IMR-90 (cell line): Measurements from ENCODE around the gene CYTH2. TPM values are rescaled to one million over a fixed set of nuclear protein-coding genes. Genes with fewer than 3 reads are reported as not detected.

Source experiments
- ATAC-seq: fragments of 200-7000 bp; cut with Tn5 transposase; 2 replicates; pipeline ENCODE4 v1.9.1; 2020; ENCODE audit warnings: low read depth, mild to moderate bottlenecking, moderate library complexity
- BruUV-seq: library from RNA; stranded (reverse); fragments of 400-500 nt; replicated peaks from 2 replicates; lab custom pipeline; 2021; lab: Mats Ljungman, UMichigan
- CTCF ChIA-PET: fragments of 300-600 bp; formaldehyde crosslinking; extraction: SDS; loops from one replicate; lab custom pipeline; 2021; ENCODE audit warnings: antibody characterized with exemption; lab: Yijun Ruan, JAX
- POLR2A ChIA-PET: fragments of 300-600 bp; sonication (Branson Sonifier 250); formaldehyde crosslinking; loops from one replicate; lab custom pipeline; 2022; ENCODE audit warnings: antibody characterized with exemption; ENCODE audit not compliant: unreplicated experiment; lab: Charles Lee
- DNase-seq: peaks from one replicate; pipeline ENCODE4 v3.0.0; 2013
- H2AFZ ChIP-seq: replicated peaks from 2 replicates; pipeline ENCODE3; 2013; ENCODE audit warnings: low read length, mild to moderate bottlenecking; ENCODE audit not compliant: poor library complexity
- H2AK5ac ChIP-seq: 2 replicates; pipeline ENCODE4 v1.6.1; 2013; ENCODE audit warnings: low read depth, low read length, inconsistent platforms
- H2AK9ac ChIP-seq: replicated peaks from 2 replicates; pipeline ENCODE3; 2013; ENCODE audit warnings: mild to moderate bottlenecking, low read depth, low read length, moderate library complexity; ENCODE audit not compliant: poor library complexity
- H2BK120ac ChIP-seq: 2 replicates; pipeline ENCODE4 v1.6.1; 2013; ENCODE audit warnings: low read depth, low read length, inconsistent platforms
- H2BK15ac ChIP-seq: 3 replicates; pipeline ENCODE4 v1.6.1; 2013; ENCODE audit warnings: low read depth, low read length, inconsistent platforms
- H2BK20ac ChIP-seq: 2 replicates; pipeline ENCODE4 v1.6.1; 2013; ENCODE audit warnings: low read depth, mild to moderate bottlenecking, inconsistent platforms, low read length, moderate library complexity
- H2BK5ac ChIP-seq: 2 replicates; pipeline ENCODE4 v1.6.1; 2013; ENCODE audit warnings: mild to moderate bottlenecking, low read depth, low read length, inconsistent platforms; ENCODE audit not compliant: poor library complexity, severe bottlenecking
- H3K14ac ChIP-seq: replicated peaks from 2 replicates; pipeline ENCODE4 v1.6.1; 2013; ENCODE audit warnings: low read depth, low read length, inconsistent platforms
- H3K18ac ChIP-seq: 2 replicates; pipeline ENCODE4 v1.6.1; 2013; ENCODE audit warnings: low read depth, low read length, control low read depth
- H3K23ac ChIP-seq: 2 replicates; pipeline ENCODE4 v1.6.1; 2013; ENCODE audit warnings: low read depth, low read length, inconsistent platforms
- H3K27ac ChIP-seq: 2 replicates; pipeline ENCODE4 v1.5.1; 2013; ENCODE audit warnings: mild to moderate bottlenecking, control low read depth, low read length; ENCODE audit not compliant: insufficient read depth
- H3K27me3 ChIP-seq: 2 replicates; pipeline ENCODE4 v1.6.1; 2013; ENCODE audit warnings: low read length; ENCODE audit not compliant: control insufficient read depth, insufficient read depth
- H3K36me3 ChIP-seq: 2 replicates; pipeline ENCODE4 v1.6.1; 2013; ENCODE audit warnings: low read length, mixed read lengths; ENCODE audit not compliant: control insufficient read depth, insufficient read depth
- H3K4ac ChIP-seq: 2 replicates; pipeline ENCODE4 v1.6.1; 2013; ENCODE audit warnings: low read depth, low read length, inconsistent platforms
- H3K4me1 ChIP-seq: 2 replicates; pipeline ENCODE4 v1.6.1; 2013; ENCODE audit warnings: low read length, mixed read lengths; ENCODE audit not compliant: control insufficient read depth, insufficient read depth
- H3K4me2 ChIP-seq: 2 replicates; pipeline ENCODE4 v1.6.1; 2013; ENCODE audit warnings: low read depth, mild to moderate bottlenecking, control low read depth, low read length, moderate library complexity
- H3K4me3 ChIP-seq: 2 replicates; pipeline ENCODE4 v1.5.1; 2013; ENCODE audit warnings: low read depth, mild to moderate bottlenecking, control low read depth, low read length, moderate library complexity; ENCODE audit not compliant: insufficient read depth
- H3K56ac ChIP-seq: 2 replicates; pipeline ENCODE4 v1.6.1; 2013; ENCODE audit warnings: low read length, inconsistent platforms; ENCODE audit not compliant: insufficient read depth; ENCODE audit errors: extremely low read depth
- H3K79me1 ChIP-seq, 2 experiments: 2 replicates each; pipeline ENCODE4 v1.6.1; 2013; ENCODE audit warnings: low read length in 2 of 2, inconsistent platforms in 1 of 2, low read depth in 1 of 2
- H3K9ac ChIP-seq: 2 replicates; pipeline ENCODE4 v1.6.1; 2013; ENCODE audit warnings: low read depth, low read length, control low read depth
- H3K9me1 ChIP-seq: 2 replicates; pipeline ENCODE4 v1.6.1; 2013; ENCODE audit warnings: low read length, inconsistent platforms; ENCODE audit not compliant: insufficient read depth
- H3K9me3 ChIP-seq: 2 replicates; pipeline ENCODE4 v1.6.1; 2013; ENCODE audit warnings: low read length; ENCODE audit not compliant: control insufficient read depth, insufficient read depth
- H4K20me1 ChIP-seq: 2 replicates; pipeline ENCODE4 v1.6.1; 2013; ENCODE audit warnings: low read length, inconsistent platforms; ENCODE audit not compliant: insufficient read depth
- H4K5ac ChIP-seq: 2 replicates; pipeline ENCODE4 v1.6.1; 2013; ENCODE audit warnings: mild to moderate bottlenecking, low read depth, low read length, control low read depth
- H4K8ac ChIP-seq, 2 experiments: 2 replicates each; pipeline ENCODE4 v1.6.1; 2013; ENCODE audit warnings: low read depth in 2 of 2, low read length in 2 of 2, control low read depth in 1 of 2, inconsistent platforms in 1 of 2
- H4K91ac ChIP-seq: 2 replicates; pipeline ENCODE4 v1.6.1; 2013; ENCODE audit warnings: low read depth, low read length, inconsistent platforms; ENCODE audit not compliant: insufficient read depth
- BHLHE40 ChIP-seq: fragments of 150-350 bp; IDR thresholded peaks from 2 replicates; pipeline ENCODE4 v1.6.1; 2016; ENCODE audit warnings: mild to moderate bottlenecking, low read depth, low read length
- CEBPB ChIP-seq: IDR thresholded peaks from 2 replicates; pipeline ENCODE4 v1.6.1; 2012; ENCODE audit warnings: low read depth, low read length, improper control_type of control experiment
- CHD1 ChIP-seq: IDR thresholded peaks from 2 replicates; pipeline ENCODE4 v1.6.1; 2012; ENCODE audit warnings: low read depth, low read length, improper control_type of control experiment
- ELK1 ChIP-seq: fragments of 150-350 bp; IDR thresholded peaks from 2 replicates; pipeline ENCODE4 v1.6.1; 2016; ENCODE audit warnings: low read depth, mild to moderate bottlenecking, low read length, moderate library complexity, borderline replicate concordance
- FOS ChIP-seq: fragments of 150-350 bp; IDR thresholded peaks from 2 replicates; pipeline ENCODE4 v1.6.1; 2016; ENCODE audit warnings: low read depth, low read length
- MAFK ChIP-seq: IDR thresholded peaks from 2 replicates; pipeline ENCODE4 v1.6.1; 2012; ENCODE audit warnings: low read depth, low read length, improper control_type of control experiment
- MAZ ChIP-seq: IDR thresholded peaks from 2 replicates; pipeline ENCODE4 v1.6.1; 2012; ENCODE audit warnings: low read depth, mild to moderate bottlenecking, low read length, improper control_type of control experiment, moderate library complexity, borderline replicate concordance
- MXI1 ChIP-seq: IDR thresholded peaks from 2 replicates; pipeline ENCODE4 v1.6.1; 2012; ENCODE audit warnings: low read depth, mild to moderate bottlenecking, low read length, moderate library complexity, borderline replicate concordance
- NFE2L2 ChIP-seq: fragments of 150-350 bp; IDR thresholded peaks from 2 replicates; pipeline ENCODE4 v1.6.1; 2016; ENCODE audit warnings: low read depth, mild to moderate bottlenecking, low read length
- USF2 ChIP-seq: fragments of 150-350 bp; IDR thresholded peaks from 2 replicates; pipeline ENCODE4 v1.6.1; 2017; ENCODE audit warnings: mild to moderate bottlenecking, antibody characterized with exemption, low read length, low read depth
- WGBS, 2 experiments: methylation state at CpG; one replicate each; pipeline versions ENCODE4 v1.1.5 to v1.1.7; 2013; ENCODE audit warnings: missing lambda C conversion rate in 2 of 2; ENCODE audit not compliant: insufficient read length in 1 of 2; ENCODE audit errors: extremely low coverage in 2 of 2; 5-methylcytosine and 5-hydroxymethylcytosine counted together
- dilution Hi-C: fragments of 300-500 bp; cut with HindIII; formaldehyde crosslinking; loops from one replicate; pipeline ENCODE4 v1.14.3; 2018; ENCODE audit warnings: low sequenced_read_pairs; ENCODE audit not compliant: unreplicated experiment
- in situ Hi-C: fragments of 300-500 bp; cut with MboI; formaldehyde crosslinking; loops from 3 replicates; pipeline ENCODE4 v1.14.3; 2019; ENCODE audit warnings: low sequenced_read_pairs, inconsistent platforms, mixed read lengths
- intact Hi-C: fragments of 100-400 bp; cut with micrococcal nuclease; formaldehyde crosslinking; loops from 2 replicates; pipeline ENCODE4 v1.10.0; 2022
- polyA plus RNA-seq, 3 experiments: library from polyadenylated mRNA; depleted of rRNA; stranded (reverse); fragments of >200 nt; gene quantifications; 2 replicates each; pipeline ENCODE4 v1.2.3, GENCODE V29; 2012; ENCODE audit warnings: low replicate concordance in 1 of 3
- total RNA-seq: library from RNA; depleted of rRNA; stranded (reverse); fragments of >200 nt; gene quantifications from 2 replicates; pipeline ENCODE4 v1.2.3, GENCODE V29; 2012

Gene CYTH2
- total and polyA plus RNA-seq, 2 of the 4 experiments (the other 2 are of a cell fraction): 35.8 to 62.0 TPM

GRCh38 chr19:48468772-48469288 is 339 bp upstream of the CYTH2 start:
- DNase-seq (peak; percentile 100), ATAC-seq (peak; percentile 91)
- Histone ChIP-seq H3K27ac (peak overlapping the region; percentile 74), H3K36me3 (peaks cover 35% of the 10 kb centered on the region), H2AK5ac (peak overlapping the region; percentile 89), H2AFZ (peak overlapping the region; percentile 94), H3K56ac (peak overlapping the region; percentile 78), H4K91ac (peak overlapping the region; percentile 85), H3K14ac (peak overlapping the region; percentile 86), H4K8ac (peak overlapping the region; percentile 79 to 95), H2BK5ac (peak overlapping the region; percentile 78), H4K20me1 (peaks cover 38% of the 10 kb centered on the region), H3K27me3 (no peaks in the 10 kb centered on the region), H3K23ac (0 out of 2 replicates have a peak overlapping the region, but pooled peaks have one; percentile 13), H3K9me3 (no peaks in the 10 kb centered on the region), H2BK15ac (no peak overlapping the region), H2AK9ac (peak overlapping the region; percentile 99), H2BK120ac (peak overlapping the region; percentile 30; the same call in 1 of the 2 replicates), H3K4me1 (no peaks in the 10 kb centered on the region; the same call in 1 of the 2 replicates), H3K4me3 (peak overlapping the region; percentile 68), H4K5ac (peak overlapping the region; percentile 35; the same call in 1 of the 2 replicates), H3K79me1 (peaks cover 27 to 41% of the 10 kb centered on the region in 2 experiments), H3K18ac (0 out of 2 replicates have a peak overlapping the region, but pooled peaks have one; percentile 49), H3K4me2 (peak overlapping the region; percentile 72), H2BK20ac (no peak overlapping the region), H3K9ac (peak overlapping the region; percentile 79), H3K4ac (peak overlapping the region; percentile 71), H3K9me1 (peaks cover 15% of the 10 kb centered on the region)
- 1% methylated on average over 25 of the region's 36 CpGs; no CpG with 5 or more reads in 1 of the 2 experiments for WGBS, 2 experiments
- intact Hi-C loops: no loop called here
- TF ChIP-seq NFE2L2: no peak
- no peak for TF ChIP-seq ELK1
- no peak for TF ChIP-seq BHLHE40
- peak; percentile 89 for TF ChIP-seq MXI1
- TF ChIP-seq MAZ: peak; percentile 67; the same call in 1 of the 2 replicates
- TF ChIP-seq CEBPB: no peak
- peak; percentile 53 for TF ChIP-seq USF2
- TF ChIP-seq MAFK: no peak
- no peak for TF ChIP-seq CHD1
- TF ChIP-seq FOS: peak; percentile 75
- POLR2A ChIA-PET: no interaction called here
- no TSS peak for BruUV-seq
- CTCF ChIA-PET: no interaction called here
- dilution Hi-C loops: no loop called here
- in situ Hi-C loops: no loop called here
